A549 (cell line): ENCODE data around the gene MYOM1. TPM values are rescaled to one million over a fixed set of nuclear protein-coding genes. Genes with fewer than 3 reads are reported as not detected.

Source experiments
- ATAC-seq, 2 experiments: fragments of 200-7000 bp in 1 of 2; fragments of >200 bp in 1 of 2; cut with Nextera tagmentation in 1 of 2; cut with Tn5 transposase in 1 of 2; 3 replicates each; pipeline versions ENCODE4 v1.8.0 to v1.9.1; 2018 to 2020; ENCODE audit warnings: mild to moderate bottlenecking in 1 of 2, moderate library complexity in 1 of 2
- CTCF ChIA-PET: fragments of 300-600 bp; sonication (Branson Sonifier 250); formaldehyde crosslinking; extraction: SDS; loops from one replicate; lab custom pipeline; 2021; ENCODE audit warnings: antibody characterized with exemption, inconsistent platforms; lab: Yijun Ruan, JAX
- POLR2A ChIA-PET: fragments of 350-600 bp; formaldehyde crosslinking; extraction: SDS; loops from one replicate; lab custom pipeline; 2021; ENCODE audit warnings: antibody characterized with exemption, inconsistent platforms; lab: Yijun Ruan, JAX
- DNase-seq, 2 experiments: peaks; one replicate each; pipeline versions ENCODE4 v3.0.0 to v3.0.0-alpha.2; 2011 to 2016; ENCODE audit warnings: low read depth in 1 of 2, low spot score in 1 of 2
- FAIRE-seq: peaks from 2 replicates; lab custom pipeline; 2011; peaks lifted over from hg19 to GRCh38; lab: Jason Lieb, UNC
- H3K27ac ChIP-seq, 2 experiments: fragments of >200 bp; sonication (Bioruptor Twin); formaldehyde crosslinking; 3 replicates each; pipeline ENCODE4 v1.5.1; 2016 to 2017
- H3K4me1 ChIP-seq: fragments of >200 bp; sonication (Bioruptor Twin); formaldehyde crosslinking; 3 replicates; pipeline ENCODE4 v1.6.1; 2016
- H3K4me2 ChIP-seq: fragments of >200 bp; sonication (Bioruptor Twin); formaldehyde crosslinking; 3 replicates; pipeline ENCODE4 v1.6.1; 2016
- H3K4me3 ChIP-seq: fragments of >200 bp; sonication (Bioruptor Twin); formaldehyde crosslinking; 3 replicates; pipeline ENCODE4 v1.5.1; 2016
- H3K9me3 ChIP-seq: fragments of >200 bp; sonication (Bioruptor Twin); formaldehyde crosslinking; 3 replicates; pipeline ENCODE4 v1.6.1; 2016
- CBX8 ChIP-seq: fragments of 200-600 bp; sonication (generic); IDR thresholded peaks from 2 replicates; pipeline ENCODE4 v1.6.1; 2016
- CHD2 ChIP-seq: fragments of 150-350 bp; IDR thresholded peaks from 2 replicates; pipeline ENCODE4 v1.6.1; 2014; ENCODE audit warnings: low read length; ENCODE audit not compliant: partially characterized antibody
- EHMT2 ChIP-seq: fragments of 200-600 bp; sonication (generic); IDR thresholded peaks from 2 replicates; pipeline ENCODE4 v1.6.1; 2016; ENCODE audit warnings: antibody characterized with exemption, low read depth, mild to moderate bottlenecking, moderate library complexity
- ESRRA ChIP-seq: fragments of 150-350 bp; IDR thresholded peaks from 2 replicates; pipeline ENCODE4 v1.6.1; 2014; ENCODE audit warnings: mild to moderate bottlenecking, low read length, borderline replicate concordance
- FOSL2 ChIP-seq, 2 experiments: fragments of 450-650 bp in 1 of 2; fragments of >200 bp in 1 of 2; sonication (Bioruptor Twin) in 1 of 2; formaldehyde crosslinking; IDR thresholded peaks; 2 replicates each; pipeline versions ENCODE4 v1.5.0 to v1.6.1; 2016 to 2020; ENCODE audit warnings: mild to moderate bottlenecking in 1 of 2, moderate library complexity in 1 of 2
- GATA3 ChIP-seq: IDR thresholded peaks from 2 replicates; pipeline ENCODE4 v1.6.1; 2012; ENCODE audit warnings: borderline replicate concordance
- HDAC2 ChIP-seq: fragments of 200-600 bp; sonication (generic); IDR thresholded peaks from 2 replicates; pipeline ENCODE4 v1.6.1; 2016
- HOXB13 ChIP-seq: fragments of 250-450 bp; sonication (Bioruptor Pico); IDR thresholded peaks from 2 replicates; pipeline ENCODE4 v1.5.0; 2020; ENCODE audit warnings: low read depth, mild to moderate bottlenecking, moderate library complexity
- MAFK ChIP-seq: fragments of 450-650 bp; IDR thresholded peaks from 2 replicates; pipeline ENCODE4 v1.6.1; 2014; ENCODE audit not compliant: partially characterized antibody
- MYC ChIP-seq: IDR thresholded peaks from 2 replicates; pipeline ENCODE4 v1.6.1; 2012; ENCODE audit warnings: mild to moderate bottlenecking, inconsistent platforms, low read length, improper control_type of control experiment, borderline replicate concordance
- PHF8 ChIP-seq: fragments of 200-600 bp; sonication (generic); IDR thresholded peaks from 2 replicates; pipeline ENCODE4 v1.6.1; 2016; ENCODE audit warnings: low read depth, mild to moderate bottlenecking, antibody characterized with exemption, moderate library complexity, borderline replicate concordance
- POLR2AphosphoS2 ChIP-seq: conservative IDR thresholded peaks from 2 replicates; pipeline ENCODE4 v1.6.1; 2012; ENCODE audit warnings: low read length, improper control_type of control experiment, inconsistent platforms
- RAD21 ChIP-seq, 2 experiments: fragments of >200 bp in 1 of 2; sonication (Bioruptor Twin) in 1 of 2; formaldehyde crosslinking in 1 of 2; IDR thresholded peaks in 1 of 2; conservative IDR thresholded peaks in 1 of 2; 2 replicates in 1 of 2; 3 replicates in 1 of 2; pipeline ENCODE4 v1.6.1; 2012 to 2018; ENCODE audit warnings: inconsistent platforms in 1 of 2
- RNF2 ChIP-seq: fragments of 200-600 bp; sonication (generic); IDR thresholded peaks from 2 replicates; pipeline ENCODE4 v1.6.1; 2016; ENCODE audit warnings: low read depth, mild to moderate bottlenecking, antibody characterized with exemption, moderate library complexity, borderline replicate concordance
- ZFP36 ChIP-seq: fragments of 450-650 bp; IDR thresholded peaks from 2 replicates; pipeline ENCODE4 v1.6.1; 2014; ENCODE audit warnings: borderline replicate concordance; ENCODE audit not compliant: partially characterized antibody
- WGBS: methylation state at CpG from one replicate; pipeline ENCODE4 v1.1.6; 2017; ENCODE audit errors: missing lambda C conversion rate; 5-methylcytosine and 5-hydroxymethylcytosine counted together
- polyA plus RNA-seq, 4 experiments: library from polyadenylated mRNA; depleted of rRNA in 3 of 4; stranded (reverse); fragments of >200 nt; fragmentation: RNase III in 1 of 4; extraction: RNeasy Plus Mini Kit Qiagen cat#74134 plus additional on column Dnase treatment in 1 of 4; gene quantifications; 2 replicates in 3 of 4; 3 replicates in 1 of 4; pipeline ENCODE4 v1.2.3, GENCODE V29; 2011 to 2017
- TF ChIP-seq, protein P1 (sequence below): IDR thresholded peaks from 2 replicates; pipeline ENCODE4 v1.6.1; 2012
- TF ChIP-seq, protein P2 (sequence below): fragments of >200 bp; sonication (Bioruptor Twin); formaldehyde crosslinking; IDR thresholded peaks from 3 replicates; pipeline ENCODE4 v1.5.1; 2016
- TF ChIP-seq, protein P3 (sequence below): fragments of >200 bp; sonication (Bioruptor Twin); formaldehyde crosslinking; IDR thresholded peaks from 3 replicates; pipeline ENCODE4 v1.6.1; 2016
- TF ChIP-seq, protein P4 (sequence below): IDR thresholded peaks from 2 replicates; pipeline ENCODE4 v1.6.1; 2012

Gene MYOM1
- polyA plus RNA-seq, 2 of the 4 experiments (the other 2 are of a cell fraction), result 0.18 to 0.30 TPM

DNA sequence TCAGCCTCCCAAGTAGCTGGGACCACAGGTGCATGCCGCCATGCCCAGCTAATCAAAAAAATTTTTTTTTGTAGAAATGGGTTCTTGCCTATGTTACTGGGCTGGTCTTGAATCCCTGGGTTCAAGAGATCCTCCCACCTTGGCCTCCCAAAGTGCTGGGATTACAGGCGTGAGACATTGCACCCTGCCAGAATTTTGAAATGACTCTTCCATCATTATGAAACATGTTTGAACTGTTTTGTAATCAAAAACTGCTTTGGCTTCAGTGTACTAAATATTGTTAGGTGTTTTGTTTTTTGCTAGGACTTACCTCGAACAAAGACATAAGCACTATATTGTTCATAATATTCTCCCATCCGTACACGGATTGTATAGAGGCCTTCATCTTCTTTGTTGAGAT is 55.8 kb downstream of the MYOM1 start:
- no peaks in the 10 kb centered on the region for H3K9me3 ChIP-seq
- FAIRE-seq, result no peak
- DNase-seq, result no peak
- no peak overlapping the region for H3K4me3 ChIP-seq
- TF ChIP-seq, protein P1, sequence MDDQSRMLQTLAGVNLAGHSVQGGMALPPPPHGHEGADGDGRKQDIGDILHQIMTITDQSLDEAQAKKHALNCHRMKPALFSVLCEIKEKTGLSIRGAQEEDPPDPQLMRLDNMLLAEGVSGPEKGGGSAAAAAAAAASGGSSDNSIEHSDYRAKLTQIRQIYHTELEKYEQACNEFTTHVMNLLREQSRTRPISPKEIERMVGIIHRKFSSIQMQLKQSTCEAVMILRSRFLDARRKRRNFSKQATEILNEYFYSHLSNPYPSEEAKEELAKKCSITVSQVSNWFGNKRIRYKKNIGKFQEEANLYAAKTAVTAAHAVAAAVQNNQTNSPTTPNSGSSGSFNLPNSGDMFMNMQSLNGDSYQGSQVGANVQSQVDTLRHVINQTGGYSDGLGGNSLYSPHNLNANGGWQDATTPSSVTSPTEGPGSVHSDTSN, result no peak
- no peak for TF ChIP-seq MAFK
- TF ChIP-seq POLR2AphosphoS2, result no peak
- no peak for TF ChIP-seq PHF8
- TF ChIP-seq ESRRA, result no peak
- TF ChIP-seq MYC, result no peak
- TF ChIP-seq FOSL2 (IDR thresholded peaks at IDR 0.05), result no peak
- no peak for TF ChIP-seq FOSL2 (CRISPR knock-in tag; IDR thresholded peaks at IDR 0.05)
- no peak for TF ChIP-seq RAD21 (conservative IDR thresholded peaks at IDR 0.05 in 1 of 2, IDR thresholded peaks at IDR 0.05 in 1 of 2)
- TF ChIP-seq, protein P2, sequence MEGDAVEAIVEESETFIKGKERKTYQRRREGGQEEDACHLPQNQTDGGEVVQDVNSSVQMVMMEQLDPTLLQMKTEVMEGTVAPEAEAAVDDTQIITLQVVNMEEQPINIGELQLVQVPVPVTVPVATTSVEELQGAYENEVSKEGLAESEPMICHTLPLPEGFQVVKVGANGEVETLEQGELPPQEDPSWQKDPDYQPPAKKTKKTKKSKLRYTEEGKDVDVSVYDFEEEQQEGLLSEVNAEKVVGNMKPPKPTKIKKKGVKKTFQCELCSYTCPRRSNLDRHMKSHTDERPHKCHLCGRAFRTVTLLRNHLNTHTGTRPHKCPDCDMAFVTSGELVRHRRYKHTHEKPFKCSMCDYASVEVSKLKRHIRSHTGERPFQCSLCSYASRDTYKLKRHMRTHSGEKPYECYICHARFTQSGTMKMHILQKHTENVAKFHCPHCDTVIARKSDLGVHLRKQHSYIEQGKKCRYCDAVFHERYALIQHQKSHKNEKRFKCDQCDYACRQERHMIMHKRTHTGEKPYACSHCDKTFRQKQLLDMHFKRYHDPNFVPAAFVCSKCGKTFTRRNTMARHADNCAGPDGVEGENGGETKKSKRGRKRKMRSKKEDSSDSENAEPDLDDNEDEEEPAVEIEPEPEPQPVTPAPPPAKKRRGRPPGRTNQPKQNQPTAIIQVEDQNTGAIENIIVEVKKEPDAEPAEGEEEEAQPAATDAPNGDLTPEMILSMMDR, result no peak
- no peak for TF ChIP-seq RNF2
- no peak for TF ChIP-seq HOXB13
- no peak for TF ChIP-seq EHMT2
- no peak for TF ChIP-seq HDAC2
- no peak for TF ChIP-seq CBX8
- no peak for ATAC-seq
- H3K4me1 ChIP-seq, result no peaks in the 10 kb centered on the region
- POLR2A ChIA-PET, result no interaction called here
- H3K27ac ChIP-seq, result no peak overlapping the region
- WGBS, result 67% methylated on average over 5 of the region's 5 CpGs
- CTCF ChIA-PET, result no interaction called here
- H3K4me2 ChIP-seq, result no peak overlapping the region

DNA sequence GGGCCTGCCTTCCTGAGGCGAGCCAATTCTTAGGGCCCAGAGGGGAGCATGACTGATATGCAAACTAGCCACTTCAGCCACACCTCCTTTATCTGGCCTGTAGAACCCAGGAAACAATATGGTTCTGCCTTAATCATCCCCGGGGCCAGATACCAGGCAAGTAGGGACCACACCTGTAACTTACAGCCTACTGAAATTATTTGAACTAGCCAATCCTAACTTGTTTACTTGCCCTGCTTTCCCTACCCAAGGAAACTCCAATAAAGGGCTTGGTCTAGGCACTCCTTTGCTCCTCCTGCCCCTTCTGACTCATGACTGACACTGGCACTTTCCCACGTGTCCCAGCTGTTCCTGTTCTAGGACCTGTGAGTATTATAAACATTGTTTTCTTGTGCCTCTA is 57.6 kb downstream of the MYOM1 start:
- no peaks in the 10 kb centered on the region for H3K4me1 ChIP-seq
- H3K4me2 ChIP-seq, result no peak overlapping the region
- no peak overlapping the region for H3K27ac ChIP-seq
- ChIA-PET POLR2A (no interaction called here), CTCF (interaction anchor here (0.6 to 1.0 kb wide), 2 partner anchors 54 to 68 kb away, joined by 3 read pairs; no protein-coding TSS in a partner anchor)
- TF ChIP-seq GATA3, result no peak
- no peak for TF ChIP-seq MAFK
- TF ChIP-seq, protein P3, sequence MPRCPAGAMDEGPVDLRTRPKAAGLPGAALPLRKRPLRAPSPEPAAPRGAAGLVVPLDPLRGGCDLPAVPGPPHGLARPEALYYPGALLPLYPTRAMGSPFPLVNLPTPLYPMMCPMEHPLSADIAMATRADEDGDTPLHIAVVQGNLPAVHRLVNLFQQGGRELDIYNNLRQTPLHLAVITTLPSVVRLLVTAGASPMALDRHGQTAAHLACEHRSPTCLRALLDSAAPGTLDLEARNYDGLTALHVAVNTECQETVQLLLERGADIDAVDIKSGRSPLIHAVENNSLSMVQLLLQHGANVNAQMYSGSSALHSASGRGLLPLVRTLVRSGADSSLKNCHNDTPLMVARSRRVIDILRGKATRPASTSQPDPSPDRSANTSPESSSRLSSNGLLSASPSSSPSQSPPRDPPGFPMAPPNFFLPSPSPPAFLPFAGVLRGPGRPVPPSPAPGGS, result no peak
- no peak for TF ChIP-seq ZFP36
- TF ChIP-seq CHD2, result no peak
- TF ChIP-seq, protein P4, sequence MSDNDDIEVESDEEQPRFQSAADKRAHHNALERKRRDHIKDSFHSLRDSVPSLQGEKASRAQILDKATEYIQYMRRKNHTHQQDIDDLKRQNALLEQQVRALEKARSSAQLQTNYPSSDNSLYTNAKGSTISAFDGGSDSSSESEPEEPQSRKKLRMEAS, result no peak
- TF ChIP-seq, protein P1, result no peak
- TF ChIP-seq MYC, result no peak
- ATAC-seq (no peak), FAIRE-seq (no peak), DNase-seq (no peak)
- H3K4me3 ChIP-seq, result no peak overlapping the region
- 57% methylated on average over 3 of the region's 3 CpGs for WGBS
- H3K9me3 ChIP-seq, result no peaks in the 10 kb centered on the region
